GM13976 (cell line): Measurements from ENCODE around the gene FBXO24.

ENCODE experiments used
- DNase-seq: peaks from one replicate; pipeline ENCODE4 v3.0.0; 2012; ENCODE audit warnings: low spot score
- in situ Hi-C: fragments of 300-500 bp; cut with MboI; formaldehyde crosslinking; loops from one replicate; pipeline ENCODE4 v1.12.0; 2022; ENCODE audit warnings: low sequenced_read_pairs, mixed read lengths, inconsistent platforms; ENCODE audit not compliant: unreplicated experiment
- TF ChIP-seq, protein P1 (sequence below): IDR thresholded peaks from 2 replicates; pipeline ENCODE4 v1.5.1; 2012; ENCODE audit warnings: borderline replicate concordance, mild to moderate bottlenecking; ENCODE audit not compliant: insufficient read depth; ENCODE audit errors: extremely low read depth, missing control alignments, control extremely low read depth

The FBXO24 gene

DNA sequence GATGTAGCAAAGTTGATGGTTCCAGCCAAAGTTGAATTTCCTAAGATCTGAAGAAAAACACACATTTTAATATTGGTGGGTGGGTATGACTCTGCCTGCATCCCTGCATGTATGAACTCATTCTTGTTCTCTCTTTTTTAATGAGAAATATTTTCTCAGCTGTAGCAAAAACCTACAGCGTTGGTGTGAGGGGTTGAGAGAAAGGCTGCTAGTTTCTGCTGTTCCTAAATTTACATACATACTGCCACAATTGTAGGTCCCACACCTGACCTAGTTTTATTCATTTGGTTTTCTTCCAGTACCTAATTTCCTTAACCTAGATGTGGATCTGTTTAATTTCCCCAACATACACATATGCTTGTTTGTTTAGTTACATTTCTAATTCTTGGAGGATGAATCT is 42.5 kb upstream of the FBXO24 start:
- TF ChIP-seq, protein P1, sequence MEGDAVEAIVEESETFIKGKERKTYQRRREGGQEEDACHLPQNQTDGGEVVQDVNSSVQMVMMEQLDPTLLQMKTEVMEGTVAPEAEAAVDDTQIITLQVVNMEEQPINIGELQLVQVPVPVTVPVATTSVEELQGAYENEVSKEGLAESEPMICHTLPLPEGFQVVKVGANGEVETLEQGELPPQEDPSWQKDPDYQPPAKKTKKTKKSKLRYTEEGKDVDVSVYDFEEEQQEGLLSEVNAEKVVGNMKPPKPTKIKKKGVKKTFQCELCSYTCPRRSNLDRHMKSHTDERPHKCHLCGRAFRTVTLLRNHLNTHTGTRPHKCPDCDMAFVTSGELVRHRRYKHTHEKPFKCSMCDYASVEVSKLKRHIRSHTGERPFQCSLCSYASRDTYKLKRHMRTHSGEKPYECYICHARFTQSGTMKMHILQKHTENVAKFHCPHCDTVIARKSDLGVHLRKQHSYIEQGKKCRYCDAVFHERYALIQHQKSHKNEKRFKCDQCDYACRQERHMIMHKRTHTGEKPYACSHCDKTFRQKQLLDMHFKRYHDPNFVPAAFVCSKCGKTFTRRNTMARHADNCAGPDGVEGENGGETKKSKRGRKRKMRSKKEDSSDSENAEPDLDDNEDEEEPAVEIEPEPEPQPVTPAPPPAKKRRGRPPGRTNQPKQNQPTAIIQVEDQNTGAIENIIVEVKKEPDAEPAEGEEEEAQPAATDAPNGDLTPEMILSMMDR: no peak
- DNase-seq: no peak
- in situ Hi-C loops: no loop called here

DNA sequence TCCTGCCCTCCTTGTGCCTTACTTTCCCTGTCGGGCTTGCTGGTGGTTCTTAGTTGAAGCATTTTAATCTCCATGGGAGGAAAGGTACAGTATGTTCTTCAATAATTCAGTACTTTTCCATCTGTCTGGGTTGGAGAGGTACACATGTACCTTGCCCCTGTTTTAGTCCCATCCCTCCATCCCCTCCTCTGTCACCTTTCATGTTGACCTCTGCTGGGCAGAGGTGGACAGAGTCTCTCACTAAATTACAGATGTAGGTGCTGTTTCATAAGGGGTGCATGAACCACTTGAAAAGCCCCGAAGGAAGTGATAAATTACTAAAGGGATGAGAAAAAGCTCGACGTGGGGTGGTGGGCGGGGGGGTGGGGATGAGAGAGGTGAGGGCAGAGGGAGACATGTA is 41.7 kb upstream of the FBXO24 start:
- TF ChIP-seq, protein P1: no peak
- DNase-seq: no peak
- in situ Hi-C loops: no loop called here

DNA sequence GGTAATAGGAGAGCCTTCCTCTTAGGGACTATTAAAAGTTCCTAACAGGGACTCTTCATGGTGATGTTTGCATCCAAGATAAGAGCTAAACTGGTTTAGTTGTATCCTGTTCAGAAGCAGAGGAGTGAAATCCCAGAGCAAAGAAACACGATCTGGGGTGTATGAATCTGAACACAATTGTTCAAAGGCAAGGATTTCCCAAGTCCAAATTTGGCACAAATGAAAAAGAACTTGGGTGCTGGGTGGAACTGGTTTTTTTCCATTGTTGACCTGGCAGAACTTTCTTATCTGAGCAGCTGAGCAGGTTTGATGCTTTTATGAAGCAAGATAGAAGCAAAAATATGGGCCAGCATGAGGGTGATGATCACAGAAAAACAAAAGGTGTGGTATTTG is 41.2 kb upstream of the FBXO24 start:
- TF ChIP-seq, protein P1: no peak
- in situ Hi-C loops: no loop called here
- no peak for DNase-seq

DNA sequence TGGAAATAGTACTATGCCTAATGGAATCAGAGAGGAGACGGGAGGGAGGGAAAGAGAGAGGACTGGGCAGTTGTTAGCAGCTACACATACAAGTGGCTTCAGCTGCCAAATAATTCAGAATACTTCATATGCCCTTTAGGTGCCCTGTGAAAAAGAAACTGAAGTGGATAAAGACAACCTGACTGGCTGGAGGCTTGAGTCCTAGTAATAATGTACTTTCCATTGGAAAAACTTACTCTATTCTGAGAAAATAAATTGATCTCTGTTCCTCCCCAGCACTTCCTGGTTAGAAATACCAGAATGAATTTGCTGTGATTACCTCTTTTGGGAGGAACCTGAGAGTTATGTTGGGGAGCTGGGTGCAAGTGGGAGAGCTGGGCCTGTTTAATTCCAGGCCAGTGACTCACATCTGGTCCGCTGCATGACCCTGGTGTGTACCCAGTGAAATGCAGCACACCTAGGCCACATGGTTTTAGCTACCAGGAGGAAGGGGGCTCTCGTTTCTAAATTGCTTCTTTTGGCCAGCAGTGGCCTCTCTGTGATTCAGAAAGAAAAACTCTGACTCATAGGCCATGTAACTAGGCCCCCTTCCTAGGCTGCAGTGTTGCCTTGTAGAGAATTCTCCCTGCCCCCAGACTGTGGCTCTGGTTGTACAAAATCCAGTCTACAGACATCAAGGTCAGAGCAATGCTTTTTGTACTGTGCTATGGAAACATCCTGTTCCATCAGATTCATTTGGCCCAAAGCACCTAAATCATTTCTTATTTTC is 40.6 kb upstream of the FBXO24 start:
- in situ Hi-C loops: no loop called here
- TF ChIP-seq, protein P1: no peak
- DNase-seq: peak; percentile 57

DNA sequence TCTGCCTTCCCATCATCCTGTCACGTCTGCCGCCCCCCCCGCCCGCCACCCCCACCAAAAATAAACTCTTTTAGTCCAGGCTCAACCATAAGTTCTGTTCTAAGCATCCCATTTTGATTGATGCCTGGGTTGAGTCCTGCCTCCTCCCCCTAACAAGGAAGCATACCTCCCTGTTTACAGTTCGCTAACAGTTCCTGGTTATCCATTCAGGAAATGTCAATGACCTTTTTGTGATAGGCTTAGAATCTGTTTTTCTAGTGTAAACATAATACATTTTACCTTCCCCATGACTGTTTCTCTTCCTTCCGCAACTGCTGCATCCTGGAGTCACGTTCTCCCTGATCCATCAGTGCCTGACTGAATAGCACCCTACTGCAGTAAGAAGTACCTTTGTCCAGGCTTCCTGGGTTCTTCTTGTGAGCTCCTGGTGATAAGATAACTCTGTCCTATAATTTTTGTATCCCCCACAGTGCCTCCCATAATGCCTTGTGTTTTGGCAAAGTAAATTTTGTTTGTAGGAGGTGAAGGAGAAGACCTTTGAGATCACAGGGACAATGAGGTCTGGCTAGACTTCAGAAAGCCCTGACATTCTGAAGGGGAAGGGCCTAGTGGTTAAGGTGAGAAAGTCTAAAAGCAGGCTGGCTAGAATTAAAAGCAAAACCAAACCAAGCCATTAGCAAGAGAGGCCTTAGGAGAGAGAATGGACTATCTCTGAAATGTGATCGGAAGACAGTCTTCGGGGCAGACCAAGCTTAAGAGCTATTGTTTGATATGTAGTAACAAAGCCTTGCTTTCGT is 39.8 kb upstream of the FBXO24 start:
- DNase-seq: peak; percentile 55
- in situ Hi-C loops: no loop called here
- TF ChIP-seq, protein P1: no peak

DNA sequence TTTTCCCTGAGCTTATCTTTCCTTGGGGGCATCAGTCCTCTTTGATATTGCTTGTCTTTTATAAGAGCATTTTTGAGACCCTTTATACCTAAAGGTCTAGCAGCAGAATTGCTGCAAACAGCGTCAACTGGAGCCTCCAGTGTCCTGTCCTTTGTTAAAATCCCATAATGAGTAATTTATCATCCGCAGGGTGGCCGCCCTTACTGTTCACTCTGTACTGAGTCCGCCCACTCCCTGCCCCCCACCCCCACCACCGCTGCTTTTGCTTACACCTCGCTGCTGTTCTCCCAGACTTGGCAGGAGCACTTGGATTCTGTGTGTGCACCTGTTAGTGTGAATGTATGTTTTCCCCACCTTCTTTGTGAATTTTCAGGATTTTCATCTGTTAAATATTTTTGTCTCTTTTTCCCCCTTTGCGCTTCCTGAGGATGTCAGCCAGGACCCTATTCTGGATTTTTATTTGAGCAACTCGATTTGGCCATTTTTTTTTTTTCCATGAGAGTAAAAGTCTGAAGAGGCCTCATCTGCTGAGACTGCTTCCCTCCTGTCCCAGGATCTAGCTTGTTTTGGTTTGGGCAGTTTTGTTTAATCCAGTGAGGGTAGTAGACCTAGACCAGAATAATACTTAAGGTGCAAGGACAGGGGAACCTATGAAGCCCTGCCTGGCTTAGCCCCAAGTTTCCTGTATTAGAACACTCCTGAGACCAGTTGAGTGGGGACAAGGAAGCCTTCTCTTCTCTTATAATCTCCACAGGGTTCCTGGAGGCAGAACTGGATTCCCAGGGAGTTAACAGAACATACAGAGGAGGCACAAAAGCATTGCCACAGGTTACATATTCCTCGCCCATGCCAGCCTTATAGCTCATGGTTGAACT is 39.0 kb upstream of the FBXO24 start:
- DNase-seq: no peak

More for the DNA sequence above, 39.0 kb upstream of the FBXO24 start:
- TF ChIP-seq, protein P1: no peak
- in situ Hi-C loops: no loop called here
